ENCODE results near the gene DEPDC5. TPM values are rescaled to one million over a fixed set of nuclear protein-coding genes. Genes with fewer than 3 reads are reported as not detected.
A peak's percentile ranks its signal among the peaks of the same experiment; 100 is the strongest.
"Not testable (repeated sequence)": the region's sequence is repeated elsewhere in the genome, so short reads cannot be mapped to it uniquely, and the experiment has no call there.

DEPDC5 gene
- total RNA-seq, 4 donors from 2014 or later = 11.7 to 15.4 (median 13.3) TPM

DNA sequence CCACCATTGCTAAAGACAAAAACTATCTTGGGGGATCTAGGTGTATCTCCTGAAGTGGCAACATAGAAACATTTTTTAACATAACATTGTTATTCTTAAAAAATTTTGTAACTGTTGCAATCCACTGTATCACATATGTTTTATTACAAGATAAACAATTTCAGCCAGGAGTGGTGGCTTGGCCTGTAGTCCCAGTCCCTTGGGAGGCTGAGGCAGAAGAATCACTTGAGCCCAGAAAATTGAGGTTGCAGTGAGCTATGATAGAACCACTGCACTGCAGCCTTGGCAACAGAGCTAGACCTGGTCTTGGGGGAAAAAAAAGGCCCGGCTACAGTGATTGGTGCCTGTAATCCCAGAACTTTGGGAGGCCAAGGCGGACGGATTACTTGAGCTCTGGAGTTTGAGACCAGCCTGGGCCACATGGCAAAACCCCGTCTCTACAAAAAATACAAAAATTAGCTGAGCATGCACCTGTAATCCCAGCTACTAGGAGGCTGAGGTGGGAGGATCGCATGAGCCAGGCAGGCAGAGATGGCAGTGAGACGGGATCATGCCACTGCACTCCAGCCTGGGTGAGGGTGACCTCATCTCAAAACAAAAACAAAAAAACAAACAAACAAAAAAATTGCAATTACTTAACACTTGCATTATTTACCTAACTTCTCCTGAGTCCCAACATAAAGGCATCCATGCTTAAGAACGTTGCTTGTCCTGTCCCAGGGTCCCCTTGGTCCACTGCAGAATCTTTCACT is 1.5 kb upstream of the DEPDC5 start:
- no peak overlapping the region for H3K4me3 ChIP-seq (ENCODE audit: low read depth, poor library complexity, severe bottlenecking)
- DNase-seq (ENCODE audit: low spot score in 2 of 2) = no peak
- 78 to 82% methylated on average over 7 of the region's 7 CpGs for WGBS, 2 donors
- TF ChIP-seq, protein P1, sequence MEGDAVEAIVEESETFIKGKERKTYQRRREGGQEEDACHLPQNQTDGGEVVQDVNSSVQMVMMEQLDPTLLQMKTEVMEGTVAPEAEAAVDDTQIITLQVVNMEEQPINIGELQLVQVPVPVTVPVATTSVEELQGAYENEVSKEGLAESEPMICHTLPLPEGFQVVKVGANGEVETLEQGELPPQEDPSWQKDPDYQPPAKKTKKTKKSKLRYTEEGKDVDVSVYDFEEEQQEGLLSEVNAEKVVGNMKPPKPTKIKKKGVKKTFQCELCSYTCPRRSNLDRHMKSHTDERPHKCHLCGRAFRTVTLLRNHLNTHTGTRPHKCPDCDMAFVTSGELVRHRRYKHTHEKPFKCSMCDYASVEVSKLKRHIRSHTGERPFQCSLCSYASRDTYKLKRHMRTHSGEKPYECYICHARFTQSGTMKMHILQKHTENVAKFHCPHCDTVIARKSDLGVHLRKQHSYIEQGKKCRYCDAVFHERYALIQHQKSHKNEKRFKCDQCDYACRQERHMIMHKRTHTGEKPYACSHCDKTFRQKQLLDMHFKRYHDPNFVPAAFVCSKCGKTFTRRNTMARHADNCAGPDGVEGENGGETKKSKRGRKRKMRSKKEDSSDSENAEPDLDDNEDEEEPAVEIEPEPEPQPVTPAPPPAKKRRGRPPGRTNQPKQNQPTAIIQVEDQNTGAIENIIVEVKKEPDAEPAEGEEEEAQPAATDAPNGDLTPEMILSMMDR (IDR thresholded peaks at IDR 0.05) = no peak
- no peak for TF ChIP-seq POLR2A (IDR thresholded peaks at IDR 0.05)
- intact Hi-C loops (cut with DNase I; ENCODE audit: low total_unique reads) = no loop called here

- peak; percentile 27 to 87 for DNase-seq (ENCODE audit: low spot score in 2 of 2)
- H3K4me3 ChIP-seq (ENCODE audit: low read depth, poor library complexity, severe bottlenecking) = peak overlapping the region; percentile 23
- 10 to 14% methylated on average over 20 of the region's 20 CpGs for WGBS, 2 donors
- intact Hi-C loops (cut with DNase I; ENCODE audit: low total_unique reads) = no loop called here
- TF ChIP-seq, protein P1 (IDR thresholded peaks at IDR 0.05) = no peak
- no peak for TF ChIP-seq POLR2A (IDR thresholded peaks at IDR 0.05)
These were observed 700 bp upstream of the DEPDC5 start for GRCh38 chr22:31753005-31753633.

- no peak overlapping the region for H3K4me3 ChIP-seq (ENCODE audit: low read depth, poor library complexity, severe bottlenecking)
- TF ChIP-seq, protein P1 (IDR thresholded peaks at IDR 0.05) = no peak
- no peak for TF ChIP-seq POLR2A (IDR thresholded peaks at IDR 0.05)
- 24 to 27% methylated on average over 6 of the region's 6 CpGs for WGBS, 2 donors
- intact Hi-C loops (cut with DNase I; ENCODE audit: low total_unique reads) = no loop called here
- DNase-seq (ENCODE audit: low spot score in 2 of 2) = no peak
These were observed 994 bp downstream of the DEPDC5 start for GRCh38 chr22:31754813-31755212.

- intact Hi-C loops (cut with DNase I; ENCODE audit: low total_unique reads) = no loop called here
- 75 to 77% methylated on average over 1 of the region's 1 CpG for WGBS, 2 donors
- DNase-seq (ENCODE audit: low spot score in 2 of 2) = no peak
- no peak overlapping the region for H3K4me3 ChIP-seq (ENCODE audit: low read depth, poor library complexity, severe bottlenecking)
- TF ChIP-seq, protein P1 (IDR thresholded peaks at IDR 0.05) = no peak
- TF ChIP-seq POLR2A (IDR thresholded peaks at IDR 0.05) = no peak
These were observed 3.4 kb downstream of the DEPDC5 start for GRCh38 chr22:31757265-31757664.

- WGBS, 2 donors = 83 to 85% methylated on average over 5 of the region's 5 CpGs
- intact Hi-C loops (cut with DNase I; ENCODE audit: low total_unique reads); H3K4me3 ChIP-seq (ENCODE audit: low read depth, poor library complexity, severe bottlenecking); DNase-seq (ENCODE audit: low spot score in 2 of 2): not testable (repeated sequence)
These were observed 5.0 kb downstream of the DEPDC5 start for GRCh38 chr22:31758860-31759259.

GRCh38 chr22:31764785-31765184 is 11.0 kb downstream of the DEPDC5 start:
- H3K4me3 ChIP-seq (ENCODE audit: low read depth, poor library complexity, severe bottlenecking) = no peak overlapping the region
- 95 to 96% methylated on average over 3 of the region's 3 CpGs for WGBS, 2 donors
- TF ChIP-seq, protein P1 (IDR thresholded peaks at IDR 0.05) = no peak
- TF ChIP-seq POLR2A (IDR thresholded peaks at IDR 0.05) = no peak
- DNase-seq (ENCODE audit: low spot score in 2 of 2) = no peak
- intact Hi-C loops (cut with DNase I; ENCODE audit: low total_unique reads) = no loop called here
